ENCODE data around the gene SWAP70.
"Not testable (repeated sequence)": the region's sequence is repeated elsewhere in the genome, so short reads cannot be mapped to it uniquely, and the experiment has no call there.

The SWAP70 gene

GRCh38 chr11:9739123-9739900 lies 75.4 kb downstream of the SWAP70 start:
- TF ChIP-seq CTCF (conservative IDR thresholded peaks at IDR 0.05; ENCODE audit: low read length) = no peak
- no peak for DNase-seq (ENCODE audit: low read depth)
- H3K4me3 ChIP-seq (ENCODE audit: low read length) = no peak overlapping the region

- TF ChIP-seq CTCF (conservative IDR thresholded peaks at IDR 0.05; ENCODE audit: low read length) = no peak
- DNase-seq (ENCODE audit: low read depth) = no peak
- no peak overlapping the region for H3K4me3 ChIP-seq (ENCODE audit: low read length)
Measured at GRCh38 chr11:9740202-9740883, 76.5 kb downstream of the SWAP70 start.

- no peak for TF ChIP-seq CTCF (conservative IDR thresholded peaks at IDR 0.05; ENCODE audit: low read length)
- H3K4me3 ChIP-seq (ENCODE audit: low read length) = no peak overlapping the region
- DNase-seq (ENCODE audit: low read depth) = no peak
Measured at GRCh38 chr11:9741260-9741659, 77.4 kb downstream of the SWAP70 start.

DNA sequence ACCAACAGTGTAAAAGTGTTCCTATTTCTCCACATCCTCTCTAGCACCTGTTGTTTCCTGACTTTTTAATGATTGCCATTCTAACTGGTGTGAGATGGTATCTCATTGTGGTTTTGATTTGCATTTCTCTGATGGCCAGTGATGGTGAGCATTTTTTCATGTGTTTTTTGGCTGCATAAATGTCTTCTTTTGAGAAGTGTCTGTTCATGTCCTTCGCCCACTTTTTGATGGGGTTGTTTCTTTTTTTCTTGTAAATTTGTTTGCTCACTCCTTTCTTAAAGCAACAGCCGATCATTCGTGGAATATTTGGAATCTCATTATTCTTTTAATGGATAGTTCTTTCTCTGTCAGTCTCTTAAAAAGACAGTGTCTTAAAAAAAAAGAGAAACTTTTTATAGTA lies 79.6 kb downstream of the SWAP70 start:
- not testable (repeated sequence) for DNase-seq (ENCODE audit: low read depth); H3K4me3 ChIP-seq (ENCODE audit: low read length)

- no peak for TF ChIP-seq CTCF (conservative IDR thresholded peaks at IDR 0.05; ENCODE audit: low read length)
- no peak overlapping the region for H3K4me3 ChIP-seq (ENCODE audit: low read length)
- no peak for DNase-seq (ENCODE audit: low read depth)
Measured at GRCh38 chr11:9745411-9746211, 81.7 kb downstream of the SWAP70 start.

DNA sequence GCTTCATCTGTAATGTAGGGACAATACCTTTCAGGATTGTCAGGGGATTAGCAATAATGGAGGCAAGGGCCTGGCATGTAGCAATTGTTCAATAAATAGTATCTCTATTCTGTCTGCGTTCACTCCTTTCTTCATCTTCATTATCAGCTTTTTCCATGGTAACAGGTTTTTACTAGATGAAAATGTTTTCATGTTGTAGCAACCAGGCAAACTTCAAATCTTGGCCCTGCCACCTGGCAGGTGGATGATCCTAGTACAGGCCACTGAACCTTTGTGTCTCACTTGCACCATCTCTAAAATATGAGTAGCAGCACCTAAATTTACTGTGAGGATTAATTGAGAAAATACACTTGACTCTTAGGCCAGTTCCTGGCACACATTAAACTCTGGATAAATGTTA lies 83.4 kb downstream of the SWAP70 start:
- DNase-seq (ENCODE audit: low read depth) = no peak
- H3K4me3 ChIP-seq (ENCODE audit: low read length) = no peak overlapping the region
- TF ChIP-seq CTCF (conservative IDR thresholded peaks at IDR 0.05; ENCODE audit: low read length) = no peak

GRCh38 chr11:9747828-9748227 lies 84.0 kb downstream of the SWAP70 start:
- no peak for DNase-seq (ENCODE audit: low read depth)
- TF ChIP-seq CTCF (conservative IDR thresholded peaks at IDR 0.05; ENCODE audit: low read length) = no peak
- H3K4me3 ChIP-seq (ENCODE audit: low read length) = no peak overlapping the region
